Measurements from ENCODE around the gene ZFP36L2.

DNA sequence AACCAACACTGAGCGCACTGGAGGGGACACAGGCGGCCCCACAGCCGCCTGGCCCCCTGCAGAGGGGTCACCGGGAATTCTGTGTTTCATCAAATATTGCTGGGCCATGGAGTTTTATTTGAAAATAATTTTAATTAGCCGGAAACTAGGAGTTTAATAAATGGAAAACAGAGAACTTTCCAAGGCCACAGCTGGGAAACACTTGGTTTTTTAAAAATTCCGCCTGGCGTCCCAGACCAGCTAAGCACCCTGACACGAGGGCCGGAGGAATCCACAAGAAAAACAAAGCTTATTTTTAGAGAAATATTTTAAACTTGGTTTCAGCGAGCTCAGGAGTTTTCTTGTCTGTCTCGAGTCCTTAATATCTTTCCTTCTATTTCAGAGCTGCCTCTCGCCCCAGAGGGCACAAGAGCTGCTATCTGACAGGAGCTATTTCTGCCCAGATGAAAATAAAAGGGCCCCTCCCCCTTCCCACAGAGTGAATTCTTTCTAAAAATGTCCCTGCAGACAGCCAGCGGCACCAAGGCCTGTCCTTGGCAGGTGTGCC, 8.2 kb downstream of the ZFP36L2 start:
- TF ChIP-seq SP1 (IDR thresholded peaks at IDR 0.05), result no peak
- no peak for TF ChIP-seq TARDBP (IDR thresholded peaks at IDR 0.05)
- TF ChIP-seq FOXM1 (IDR thresholded peaks at IDR 0.05; ENCODE audit: borderline replicate concordance), result no peak
- no peak for TF ChIP-seq LEF1 (IDR thresholded peaks at IDR 0.05; ENCODE audit: borderline replicate concordance)
- no peak for TF ChIP-seq NFRKB (IDR thresholded peaks at IDR 0.05)
- no peak for TF ChIP-seq L3MBTL2 (conservative IDR thresholded peaks at IDR 0.05)
- TF ChIP-seq HDGF (IDR thresholded peaks at IDR 0.05; ENCODE audit: borderline replicate concordance), result no peak
